Measurements from ENCODE around the gene TSPAN5. TPM values are rescaled to one million over a fixed set of nuclear protein-coding genes. Genes with fewer than 3 reads are reported as not detected.

TSPAN5 gene
- total RNA-seq, 4 donors from 2014 or later: 25.5 to 41.5 (median 36.5) TPM

DNA sequence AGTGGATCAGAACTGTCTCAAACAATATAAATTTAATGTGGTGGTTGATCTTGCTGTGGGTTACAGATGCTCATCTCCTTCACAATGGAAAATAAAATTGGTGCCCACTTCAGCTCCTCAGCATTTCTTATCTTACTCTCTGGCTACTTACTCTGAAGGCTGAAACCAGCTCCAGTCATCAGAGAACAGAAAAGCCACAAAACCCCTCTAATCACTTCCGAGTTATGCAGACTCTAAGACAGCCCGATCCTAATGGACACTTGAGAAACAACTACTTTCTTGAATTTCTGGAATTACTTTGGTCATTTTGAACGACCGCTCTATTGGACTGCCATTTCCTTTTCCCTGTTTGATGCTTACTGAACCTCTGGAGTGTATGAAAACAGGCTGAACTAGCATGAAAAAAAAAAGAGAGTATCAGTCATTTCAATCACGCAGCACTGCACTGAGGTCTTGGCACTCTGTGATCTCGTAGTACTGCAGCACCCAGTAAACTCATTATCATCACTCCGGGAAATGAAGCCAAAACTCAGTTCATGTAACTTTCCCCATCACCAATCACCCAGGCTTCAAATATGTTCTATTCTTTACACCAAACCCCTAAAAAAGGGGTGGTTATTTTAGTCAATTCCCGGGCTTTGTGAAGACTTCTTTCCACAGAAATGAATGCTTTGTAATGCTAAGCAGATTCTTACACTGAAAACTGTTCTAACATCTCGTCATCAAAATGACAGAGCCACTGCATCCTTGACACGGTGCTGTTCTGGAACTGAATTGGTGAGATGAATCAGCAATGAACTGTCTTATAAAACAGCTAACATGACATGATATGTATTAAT, 54.5 kb downstream of the TSPAN5 start:
- DNase-seq (ENCODE audit: low spot score in 2 of 2): no peak
- intact Hi-C loops (cut with DNase I; ENCODE audit: low total_unique reads): no loop called here
- WGBS, 2 donors: 59 to 63% methylated on average over 10 of the region's 10 CpGs

GRCh38 chr4:98602270-98602669, 56.1 kb downstream of the TSPAN5 start:
- intact Hi-C loops (cut with DNase I; ENCODE audit: low total_unique reads): no loop called here
- H3K4me3 ChIP-seq (ENCODE audit: low read depth, poor library complexity, severe bottlenecking): no peak overlapping the region
- no peak for DNase-seq (ENCODE audit: low spot score in 2 of 2)
- TF ChIP-seq POLR2A (IDR thresholded peaks at IDR 0.05) (no peak), CTCF (IDR thresholded peaks at IDR 0.05) (no peak)
- WGBS, 2 donors: 60 to 86% methylated on average over 1 of the region's 1 CpG

More for the DNA sequence above, 54.5 kb downstream of the TSPAN5 start:
- H3K4me3 ChIP-seq (ENCODE audit: low read depth, poor library complexity, severe bottlenecking): no peak overlapping the region
- no peak for TF ChIP-seq CTCF (IDR thresholded peaks at IDR 0.05)
- TF ChIP-seq POLR2A (IDR thresholded peaks at IDR 0.05): no peak

DNA sequence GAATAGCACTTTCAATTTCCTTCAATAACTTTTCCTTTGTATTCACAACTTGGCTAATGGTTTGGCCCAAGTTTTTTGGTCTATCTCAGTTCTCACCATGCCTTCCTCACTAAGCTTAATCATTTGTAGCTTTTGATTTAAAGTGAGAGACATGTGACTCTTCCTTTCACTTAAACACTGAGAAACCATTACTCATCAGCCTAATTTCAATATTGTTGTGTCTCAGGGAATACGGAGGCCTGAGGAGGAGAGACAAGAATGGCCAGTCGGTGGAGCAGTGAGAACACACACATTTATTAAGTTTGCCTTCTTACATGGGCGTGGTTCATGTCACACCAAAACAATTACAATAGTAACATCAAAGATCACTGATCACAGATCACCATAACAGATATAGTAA, 56.7 kb downstream of the TSPAN5 start:
- intact Hi-C loops (cut with DNase I; ENCODE audit: low total_unique reads): no loop called here

GRCh38 chr4:98599617-98600205, 58.7 kb downstream of the TSPAN5 start:
- H3K4me3 ChIP-seq (ENCODE audit: low read depth, poor library complexity, severe bottlenecking): no peak overlapping the region
- intact Hi-C loops (cut with DNase I; ENCODE audit: low total_unique reads): no loop called here
- TF ChIP-seq POLR2A (IDR thresholded peaks at IDR 0.05) (no peak), CTCF (IDR thresholded peaks at IDR 0.05) (no peak)
- DNase-seq (ENCODE audit: low spot score in 2 of 2): no peak
- WGBS, 2 donors: 46 to 97% methylated on average over 2 of the region's 2 CpGs

More for the DNA sequence above, 56.7 kb downstream of the TSPAN5 start:
- DNase-seq (ENCODE audit: low spot score in 2 of 2): no peak
- H3K4me3 ChIP-seq (ENCODE audit: low read depth, poor library complexity, severe bottlenecking): no peak overlapping the region
- no peak for TF ChIP-seq POLR2A (IDR thresholded peaks at IDR 0.05)
- TF ChIP-seq CTCF (IDR thresholded peaks at IDR 0.05): no peak
- 49 to 69% methylated on average over 3 of the region's 3 CpGs for WGBS, 2 donors

DNA sequence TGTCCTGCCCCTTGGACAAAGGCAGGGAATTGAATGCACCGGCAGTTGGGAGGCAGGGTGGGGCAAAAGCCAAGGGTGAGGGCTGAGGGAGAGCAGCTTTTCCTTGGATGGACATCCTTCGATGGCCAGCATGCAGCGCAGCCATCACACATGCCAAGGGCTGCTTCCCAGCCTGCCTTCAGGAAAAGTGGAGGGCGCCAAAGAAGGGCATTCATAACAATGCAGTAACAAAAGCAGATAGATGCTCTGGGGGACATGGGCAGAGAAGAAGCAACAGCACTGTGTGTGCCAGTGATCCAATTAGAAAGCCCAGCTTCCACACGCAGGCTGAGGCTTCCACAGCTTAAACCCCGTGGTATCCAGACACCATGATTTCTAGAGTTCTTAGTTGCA, 71.5 kb downstream of the TSPAN5 start:
- no peak overlapping the region for H3K4me3 ChIP-seq (ENCODE audit: low read depth, poor library complexity, severe bottlenecking)
- no peak for DNase-seq (ENCODE audit: low spot score in 2 of 2)
- TF ChIP-seq POLR2A (IDR thresholded peaks at IDR 0.05) (no peak), CTCF (IDR thresholded peaks at IDR 0.05) (no peak)
- intact Hi-C loops (cut with DNase I; ENCODE audit: low total_unique reads): no loop called here
- 55 to 80% methylated on average over 6 of the region's 6 CpGs for WGBS, 2 donors

Measured in lower leg skin (tissue), 4 donors.